PC-9 (cell line): ENCODE data around the gene FGF21. TPM values are rescaled to one million over a fixed set of nuclear protein-coding genes. Genes with fewer than 3 reads are reported as not detected.
A peak's percentile ranks its signal among the peaks of the same experiment; 100 is the strongest.
"Not testable (repeated sequence)": the region's sequence is repeated elsewhere in the genome, so short reads cannot be mapped to it uniquely, and the experiment has no call there.

Source experiments
- BruUV-seq: library from RNA; stranded (reverse); fragments of 400-500 nt; replicated peaks from 2 replicates; lab custom pipeline; 2021; lab: Mats Ljungman, UMichigan
- CTCF ChIA-PET: fragments of 300-600 bp; sonication (Branson Sonifier 250); formaldehyde crosslinking; loops from one replicate; lab custom pipeline; 2022; ENCODE audit warnings: antibody characterized with exemption; lab: Charles Lee
- POLR2A ChIA-PET: fragments of 300-600 bp; sonication (Branson Sonifier 250); formaldehyde crosslinking; loops from one replicate; lab custom pipeline; 2022; ENCODE audit warnings: antibody characterized with exemption; ENCODE audit not compliant: unreplicated experiment; lab: Charles Lee
- DNase-seq, 2 experiments: peaks; one replicate each; pipeline versions ENCODE4 v3.0.0 to v3.0.0-alpha.2; 2015 to 2022; ENCODE audit warnings: mixed read lengths in 1 of 2
- H2AFZ ChIP-seq: fragments of 200-600 bp; sonication (generic); 2 replicates; pipeline ENCODE4 v1.8.1; 2017; ENCODE audit warnings: antibody characterized with exemption
- H3F3A ChIP-seq: fragments of 200-600 bp; sonication (generic); 2 replicates; pipeline ENCODE4 v1.8.1; 2017; ENCODE audit warnings: antibody characterized with exemption, mild to moderate bottlenecking, low read depth; ENCODE audit not compliant: insufficient read depth
- H3K27ac ChIP-seq: fragments of 200-600 bp; sonication (generic); 2 replicates; pipeline ENCODE4 v1.6.1; 2016; ENCODE audit warnings: mixed run types
- H3K27me3 ChIP-seq: fragments of 200-600 bp; sonication (generic); 2 replicates; pipeline ENCODE4 v1.6.1; 2016; ENCODE audit warnings: low read depth, mixed run types; ENCODE audit not compliant: insufficient read depth
- H3K36me3 ChIP-seq: fragments of 200-600 bp; sonication (generic); 2 replicates; pipeline ENCODE4 v1.6.1; 2016; ENCODE audit warnings: low read depth, mixed run types
- H3K4me1 ChIP-seq: fragments of 200-600 bp; sonication (generic); replicated peaks from 2 replicates; pipeline ENCODE4 v1.6.1; 2016; ENCODE audit warnings: mixed run types; ENCODE audit not compliant: insufficient read depth
- H3K4me2 ChIP-seq: fragments of 200-600 bp; sonication (generic); 2 replicates; pipeline ENCODE4 v1.6.1; 2017; ENCODE audit warnings: mixed run types
- H3K4me3 ChIP-seq: fragments of 200-600 bp; sonication (generic); 2 replicates; pipeline ENCODE4 v1.6.1; 2016; ENCODE audit warnings: mixed run types
- H3K79me2 ChIP-seq: fragments of 200-600 bp; sonication (generic); 2 replicates; pipeline ENCODE4 v1.6.1; 2017; ENCODE audit warnings: low read depth, mixed run types
- H3K9me2 ChIP-seq: fragments of 200-600 bp; sonication (generic); 2 replicates; pipeline ENCODE4 v1.8.1; 2017; ENCODE audit warnings: mild to moderate bottlenecking; ENCODE audit not compliant: insufficient read depth
- H3K9me3 ChIP-seq: fragments of 200-600 bp; sonication (generic); 2 replicates; pipeline ENCODE4 v1.8.1; 2016; ENCODE audit warnings: low read depth; ENCODE audit not compliant: insufficient read depth
- H4K20me1 ChIP-seq: fragments of 200-600 bp; sonication (generic); 2 replicates; pipeline ENCODE4 v1.8.1; 2017; ENCODE audit not compliant: insufficient read depth
- CTCF ChIP-seq: fragments of 200-600 bp; sonication (generic); conservative IDR thresholded peaks from 2 replicates; pipeline ENCODE4 v1.6.1; 2017; ENCODE audit warnings: mixed run types, antibody characterized with exemption, mild to moderate bottlenecking, moderate library complexity
- EZH2 ChIP-seq: fragments of 200-600 bp; sonication (generic); IDR thresholded peaks from 2 replicates; pipeline ENCODE4 v1.8.0; 2017; ENCODE audit warnings: antibody characterized with exemption, low read depth
- intact Hi-C: fragments of 100-400 bp; cut with micrococcal nuclease; formaldehyde crosslinking; loops from one replicate; pipeline ENCODE4 v1.10.0; 2022; ENCODE audit not compliant: unreplicated experiment
- total RNA-seq: library from RNA; stranded (reverse); gene quantifications from 2 replicates; pipeline ENCODE4 v1.2.3, GENCODE V29; 2021

Gene FGF21
- total RNA-seq, 1 experiment from 2014 or later: 0.41 TPM

- CTCF ChIA-PET: no interaction called here
- H3K27ac ChIP-seq: peak overlapping the region; percentile 38
Observed at GRCh38 chr19:48760504-48761205, 5.3 kb downstream of the FGF21 start.

DNA sequence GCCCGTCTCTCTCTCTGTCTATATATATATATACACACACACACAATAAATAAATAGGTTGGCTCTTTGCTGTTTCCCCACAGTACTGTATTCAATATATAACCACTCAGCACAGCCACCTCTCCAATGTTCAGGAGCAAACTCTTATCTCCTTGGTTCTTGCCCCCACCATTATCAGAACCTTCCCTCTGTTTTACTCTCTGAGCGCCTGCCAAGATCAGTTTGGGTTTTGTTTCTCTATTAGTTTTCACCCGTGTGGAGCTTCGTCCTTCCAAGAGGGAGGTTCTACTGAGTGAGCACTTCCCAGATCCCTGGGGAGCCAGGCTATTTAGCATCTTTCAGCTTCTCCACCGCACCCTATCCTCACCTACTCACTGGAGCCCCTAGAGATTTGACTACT is 10.5 kb downstream of the FGF21 start:
- H3K27me3 ChIP-seq, H3K79me2 ChIP-seq, DNase-seq, H2AFZ ChIP-seq, intact Hi-C loops, H3K9me2 ChIP-seq, POLR2A ChIA-PET, H3K4me3 ChIP-seq, H3K9me3 ChIP-seq, BruUV-seq, H3K36me3 ChIP-seq, H3K27ac ChIP-seq, H4K20me1 ChIP-seq, H3K4me2 ChIP-seq: not testable (repeated sequence)
- Histone ChIP-seq H3F3A (peaks cover 22% of the 10 kb centered on the region), H3K4me1 (peaks cover 28% of the 10 kb centered on the region)
- CTCF ChIA-PET: interaction anchor here (0.7 kb wide), 1 partner anchor 76 kb away, joined by 3 read pairs; no protein-coding TSS in a partner anchor

More at GRCh38 chr19:48760504-48761205, 5.3 kb downstream of the FGF21 start:
- Histone ChIP-seq H3K9me3 (no peaks in the 10 kb centered on the region), H3F3A (peaks cover 9% of the 10 kb centered on the region; the same call in 1 of the 2 replicates), H3K4me2 (peak overlapping the region; percentile 48), H3K4me1 (peaks cover 19% of the 10 kb centered on the region), H3K27me3 (peaks cover 4% of the 10 kb centered on the region; the same call in 1 of the 2 replicates), H3K4me3 (no peak overlapping the region), H3K36me3 (no peaks in the 10 kb centered on the region), H2AFZ (no peak overlapping the region), H4K20me1 (no peaks in the 10 kb centered on the region), H3K79me2 (no peaks in the 10 kb centered on the region), H3K9me2 (no peaks in the 10 kb centered on the region)
- BruUV-seq: no TSS peak
- intact Hi-C loops: no loop called here
- POLR2A ChIA-PET: interaction anchor here (0.5 to 0.6 kb wide), 2 partner anchors 9 to 207 kb away, joined by 3 to 4 read pairs; no protein-coding TSS in a partner anchor
- DNase-seq: peak in 1 of 2 experiments; percentile 70
- TF ChIP-seq CTCF (no peak), EZH2 (no peak)

GRCh38 chr19:48768171-48768753 is 12.9 kb downstream of the FGF21 start:
- DNase-seq, H3K9me2 ChIP-seq, H4K20me1 ChIP-seq, H3K4me2 ChIP-seq, H3K9me3 ChIP-seq, H3K79me2 ChIP-seq, H3K36me3 ChIP-seq, BruUV-seq, intact Hi-C loops, CTCF ChIA-PET, H3K4me3 ChIP-seq, POLR2A ChIA-PET, H3K27me3 ChIP-seq, H2AFZ ChIP-seq: not testable (repeated sequence)
- H3F3A ChIP-seq: peaks cover 35% of the 10 kb centered on the region
- peaks cover 32% of the 10 kb centered on the region for H3K4me1 ChIP-seq
- peak overlapping the region; percentile 92; the same call in 1 of the 2 replicates for H3K27ac ChIP-seq

- TF ChIP-seq EZH2 (no peak), CTCF (no peak)
- Histone ChIP-seq H3K36me3 (no peaks in the 10 kb centered on the region), H2AFZ (no peak overlapping the region), H4K20me1 (no peaks in the 10 kb centered on the region), H3K9me3 (no peaks in the 10 kb centered on the region), H3K4me1 (peaks cover 32% of the 10 kb centered on the region), H3K4me3 (0 out of 2 replicates have a peak overlapping the region, but pooled peaks have one; percentile 19), H3K9me2 (no peaks in the 10 kb centered on the region), H3K79me2 (no peaks in the 10 kb centered on the region), H3K27me3 (no peaks in the 10 kb centered on the region), H3K4me2 (peak overlapping the region; percentile 68), H3K27ac (peak overlapping the region; percentile 92), H3F3A (peaks cover 35% of the 10 kb centered on the region)
- POLR2A ChIA-PET: no interaction called here
- intact Hi-C loops: no loop called here
- BruUV-seq: no TSS peak
- DNase-seq: peak in 1 of 2 experiments; percentile 67
- CTCF ChIA-PET: no interaction called here
Observed at GRCh38 chr19:48768994-48769713, 13.8 kb downstream of the FGF21 start.
